Fibroblast of upper back skin (primary cell): Measurements from ENCODE around the gene LRMDA.
A peak's percentile ranks its signal among the peaks of the same experiment; 100 is the strongest.

Experiments used
- DNase-seq: peaks from one replicate; pipeline ENCODE4 v3.0.0-alpha.2; 2013

The LRMDA gene

DNA sequence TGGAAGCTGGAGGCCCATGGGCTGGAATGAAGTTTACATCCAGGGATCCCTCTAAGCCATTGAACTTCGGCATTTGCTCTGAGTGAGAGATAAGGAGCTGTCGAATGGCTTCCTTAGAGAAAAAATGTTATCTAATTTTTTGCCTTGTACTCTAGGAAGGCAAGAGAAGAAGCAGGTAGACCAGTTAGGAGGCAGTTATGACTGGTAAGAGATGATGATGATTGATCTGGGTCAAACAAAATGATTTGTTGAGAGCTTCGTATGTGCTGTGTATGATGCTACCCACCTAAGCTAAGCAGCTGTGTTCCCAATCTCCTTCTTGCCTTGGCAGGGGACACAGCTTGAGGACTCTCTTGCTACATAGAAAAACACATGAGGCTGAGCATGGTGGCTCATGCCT lies 370.2 kb downstream of the LRMDA start:
- DNase-seq: no peak

DNA sequence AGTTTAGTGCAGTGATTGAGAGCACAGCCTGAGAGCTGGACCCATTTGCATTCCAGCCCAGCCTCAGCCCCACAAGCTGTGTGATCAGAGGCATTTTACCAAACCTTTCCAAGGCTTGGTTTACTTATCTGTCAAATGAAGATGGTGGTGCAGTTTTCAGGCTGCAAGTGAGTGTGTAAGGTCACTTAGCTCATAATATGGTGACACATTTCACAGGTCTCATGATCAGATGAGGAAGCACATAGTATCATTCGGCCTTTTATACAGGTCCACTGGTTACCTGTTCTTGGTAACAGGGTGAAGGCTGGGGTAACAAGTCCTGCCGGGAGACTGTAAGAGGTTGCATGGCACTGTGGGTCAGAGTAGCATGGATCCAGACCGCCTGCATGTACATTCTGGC lies 371.7 kb downstream of the LRMDA start:
- DNase-seq: no peak

DNA sequence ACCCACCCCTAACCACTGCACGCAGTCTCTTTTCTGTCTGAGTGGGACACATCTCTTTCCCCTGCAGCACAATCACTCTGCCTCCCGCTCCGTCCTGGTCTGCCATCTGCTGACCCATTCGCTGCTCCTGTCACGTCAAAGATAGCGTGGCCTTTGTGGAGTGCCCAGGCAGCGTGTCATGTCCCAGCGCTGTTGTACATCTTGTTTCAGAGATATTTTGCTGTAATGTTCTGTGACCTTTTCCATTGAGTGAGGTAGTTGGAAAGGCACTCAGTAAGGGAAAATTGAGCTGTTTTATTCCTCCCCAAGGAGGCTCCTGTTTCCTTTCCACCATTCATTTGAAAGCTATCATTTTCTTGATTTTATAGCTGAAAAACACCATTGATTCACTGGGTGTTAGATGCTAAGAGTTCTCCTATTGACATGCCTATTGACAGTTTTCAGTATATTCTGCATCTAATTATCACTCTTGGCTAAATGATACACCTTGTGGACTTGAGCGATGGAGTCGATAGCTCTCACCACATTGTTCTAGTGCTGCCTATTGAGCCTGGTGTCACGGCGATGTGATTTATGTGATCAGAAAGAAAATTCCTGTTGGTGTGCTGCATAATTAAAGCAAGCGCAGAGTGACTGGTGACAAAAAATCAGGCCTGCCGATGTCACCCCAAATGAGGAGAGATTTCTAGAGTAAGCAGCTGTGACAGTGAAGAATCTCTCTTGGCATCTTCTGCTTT lies 372.6 kb downstream of the LRMDA start:
- DNase-seq: no peak

DNA sequence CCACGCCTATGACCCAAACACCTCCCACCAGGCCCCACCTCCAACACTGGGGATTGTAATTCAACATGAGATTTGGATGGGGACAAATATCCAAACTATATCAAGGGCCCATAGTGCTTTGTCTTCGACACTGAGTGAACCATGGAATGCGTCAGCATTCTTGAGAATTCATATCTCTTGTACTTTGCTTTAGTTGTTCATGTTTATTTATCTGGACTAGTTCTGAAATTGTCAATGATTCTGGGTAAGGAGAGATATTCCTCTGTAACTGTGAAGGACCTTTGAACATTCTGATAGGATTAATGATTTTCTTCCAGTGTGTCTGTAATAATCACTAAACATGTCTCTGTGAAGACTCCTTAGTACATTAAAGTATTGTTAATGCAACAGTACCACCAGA lies 374.8 kb downstream of the LRMDA start:
- DNase-seq: no peak

DNA sequence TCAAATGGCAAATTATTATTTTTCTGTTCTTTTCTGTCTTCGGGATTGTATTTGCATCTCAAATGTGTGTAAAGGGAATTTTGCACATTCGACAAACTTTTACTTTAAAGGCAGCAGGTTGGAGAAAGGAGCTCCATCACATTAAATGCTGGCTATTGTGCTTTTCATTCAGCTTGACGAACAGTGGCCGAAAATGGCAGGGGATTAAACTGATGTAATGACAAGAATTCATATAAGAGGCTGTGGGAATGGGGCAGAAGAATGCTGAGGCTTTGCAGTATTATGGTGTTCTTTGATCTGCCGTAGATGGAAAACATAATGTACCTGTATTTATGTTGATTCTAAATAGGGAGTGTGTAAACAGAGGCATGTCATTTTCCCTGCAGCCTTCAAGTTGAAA lies 376.0 kb downstream of the LRMDA start:
- DNase-seq: no peak

DNA sequence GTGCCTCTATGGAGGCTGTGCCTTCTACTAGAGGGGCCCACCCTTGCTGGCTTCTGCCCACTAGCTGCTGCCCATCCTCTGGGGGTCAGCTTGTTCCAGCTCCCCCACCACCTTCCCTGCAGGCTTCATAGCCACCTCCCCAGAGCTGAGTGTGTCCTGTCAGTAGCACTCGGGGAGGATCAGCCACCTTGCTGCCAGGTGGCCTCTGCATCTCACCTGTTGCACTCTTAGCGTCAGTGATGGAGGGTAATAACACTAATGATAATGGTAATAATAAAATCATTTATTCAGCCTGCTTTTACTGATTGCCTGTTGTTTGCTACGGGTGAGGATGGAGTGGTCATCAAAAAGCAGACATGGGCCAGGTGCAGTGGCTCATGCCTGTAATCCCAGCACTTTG lies 377.6 kb downstream of the LRMDA start:
- DNase-seq: no peak

DNA sequence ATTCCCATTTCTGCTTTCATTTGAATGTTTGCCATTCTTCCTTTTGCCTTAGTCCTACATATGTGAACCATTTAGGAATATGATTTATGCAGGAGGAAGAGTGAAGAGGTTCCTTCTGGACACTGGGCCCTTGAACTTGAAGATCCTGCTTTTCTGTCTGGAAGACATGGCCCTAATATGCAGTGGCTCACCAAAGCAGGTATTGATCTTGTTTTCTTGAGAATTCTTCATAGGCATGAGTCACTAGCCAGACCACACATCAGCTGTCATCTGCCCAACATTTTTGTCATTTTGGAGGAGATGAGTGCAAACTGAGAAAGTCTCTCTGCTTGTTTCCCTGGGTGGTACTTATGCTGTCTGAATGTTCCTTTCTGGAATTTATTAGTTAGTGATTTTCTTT lies 382.6 kb downstream of the LRMDA start:
- peak; percentile 32 for DNase-seq

DNA sequence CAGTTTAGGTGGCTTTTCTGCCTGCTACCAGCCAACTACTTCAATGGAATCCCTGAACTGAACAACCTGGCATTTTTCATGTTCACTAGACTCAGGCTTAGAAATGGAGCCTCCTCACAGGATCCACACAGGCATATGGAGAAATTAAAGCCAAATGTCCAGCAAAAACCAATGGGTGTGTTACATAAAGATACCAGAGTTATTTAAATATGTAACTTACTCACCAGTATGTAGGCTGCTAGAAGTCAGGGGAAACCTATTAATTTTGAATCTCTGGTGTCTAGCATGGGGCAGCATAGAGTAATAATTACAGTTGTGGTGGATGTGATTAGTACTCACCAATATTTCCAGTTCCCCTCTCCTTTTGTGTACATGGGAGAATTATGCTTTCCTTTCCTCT lies 383.6 kb downstream of the LRMDA start:
- DNase-seq: no peak

DNA sequence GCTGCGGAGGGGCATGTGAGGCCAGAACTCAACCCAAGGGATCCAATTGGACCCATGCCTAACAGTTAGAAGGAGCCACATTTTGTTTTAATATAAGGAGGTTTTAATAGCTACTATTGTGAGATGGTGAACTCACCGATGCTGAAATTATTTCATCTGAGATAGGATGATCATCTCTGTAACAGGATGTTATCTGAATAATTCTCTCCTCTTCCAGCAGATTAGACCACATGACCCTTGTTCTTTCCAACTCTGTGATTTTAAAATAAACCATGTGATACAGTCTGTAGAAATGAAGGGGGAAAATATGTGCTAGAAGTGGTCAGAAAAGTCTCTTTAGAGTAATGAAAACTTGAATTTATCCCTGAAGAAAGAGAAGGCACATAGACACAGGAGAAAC lies 385.8 kb downstream of the LRMDA start:
- DNase-seq: no peak

DNA sequence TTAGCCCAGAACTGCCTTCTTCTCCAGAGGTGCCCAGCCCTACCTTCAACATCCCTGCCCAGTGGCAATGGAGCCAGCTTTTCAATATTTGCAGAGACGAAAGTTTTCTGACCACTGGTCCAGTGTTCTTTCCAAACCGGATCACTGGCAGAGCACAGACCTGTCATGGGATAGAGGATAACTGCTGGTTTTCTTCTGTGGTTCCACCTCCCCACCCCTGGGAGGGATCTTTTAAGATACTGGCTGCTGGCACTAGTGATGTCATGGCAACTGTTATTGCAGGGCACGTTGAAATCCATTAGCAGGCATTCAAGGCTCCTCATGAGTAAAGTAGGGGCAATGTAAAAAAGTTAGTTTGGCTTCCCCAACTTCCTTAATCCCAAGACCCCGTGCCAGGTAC lies 387.1 kb downstream of the LRMDA start:
- DNase-seq: no peak

DNA sequence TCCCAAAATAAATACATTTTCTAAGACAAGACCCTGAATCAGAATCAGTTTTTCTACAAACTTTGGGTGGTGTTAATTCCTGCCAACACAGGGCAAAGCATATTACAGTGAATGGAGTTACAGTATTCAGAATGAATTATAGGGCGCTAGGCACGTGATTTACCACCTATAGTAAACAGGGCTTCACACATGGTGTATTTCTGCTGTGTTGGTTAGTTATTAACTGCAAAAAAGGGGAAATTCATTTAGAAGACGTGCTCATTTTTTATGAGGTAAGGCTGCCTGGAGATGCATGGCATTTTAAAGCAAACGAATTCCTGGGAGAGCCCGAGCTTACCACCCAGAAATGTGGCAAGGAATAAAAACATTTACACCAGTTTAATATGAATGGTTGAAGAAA lies 393.8 kb downstream of the LRMDA start:
- DNase-seq: no peak

DNA sequence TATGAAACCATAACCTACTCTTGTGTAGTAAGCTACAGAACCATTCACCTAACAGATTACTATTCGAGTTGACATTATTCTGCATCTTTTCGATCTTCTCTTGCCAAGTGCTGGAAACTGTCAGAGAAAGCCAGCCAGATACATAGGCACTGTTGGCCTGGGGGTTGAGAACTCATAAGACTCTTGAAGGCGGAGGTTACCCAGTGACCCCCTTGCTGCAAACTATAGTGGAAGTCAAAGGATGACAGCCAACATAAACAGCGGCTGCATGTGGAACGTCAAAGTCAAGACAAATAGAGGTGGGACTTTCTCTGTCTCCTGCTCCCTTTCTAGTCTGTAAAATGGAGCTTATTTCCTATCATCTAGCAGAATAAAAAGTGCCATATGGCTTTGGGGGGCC lies 394.2 kb downstream of the LRMDA start:
- no peak for DNase-seq

DNA sequence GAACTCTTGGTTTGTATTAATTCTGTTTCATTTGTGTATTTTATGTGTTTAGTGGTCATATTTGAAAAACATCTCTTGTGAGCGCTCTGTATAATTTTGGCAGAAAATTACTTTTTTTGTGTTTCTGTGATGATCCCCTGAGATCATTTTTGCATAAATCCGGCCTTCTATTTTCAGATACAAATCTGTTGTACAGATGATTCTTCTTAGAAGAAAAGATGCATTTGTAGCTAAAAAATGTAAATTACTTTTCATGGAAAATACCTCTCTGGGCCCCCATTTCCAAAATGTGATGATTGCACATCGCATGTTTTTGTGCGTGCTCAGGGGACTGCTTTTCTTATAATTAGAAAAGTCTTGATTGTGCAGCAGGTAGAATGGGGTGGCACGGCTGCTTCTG lies 395.4 kb downstream of the LRMDA start:
- no peak for DNase-seq

DNA sequence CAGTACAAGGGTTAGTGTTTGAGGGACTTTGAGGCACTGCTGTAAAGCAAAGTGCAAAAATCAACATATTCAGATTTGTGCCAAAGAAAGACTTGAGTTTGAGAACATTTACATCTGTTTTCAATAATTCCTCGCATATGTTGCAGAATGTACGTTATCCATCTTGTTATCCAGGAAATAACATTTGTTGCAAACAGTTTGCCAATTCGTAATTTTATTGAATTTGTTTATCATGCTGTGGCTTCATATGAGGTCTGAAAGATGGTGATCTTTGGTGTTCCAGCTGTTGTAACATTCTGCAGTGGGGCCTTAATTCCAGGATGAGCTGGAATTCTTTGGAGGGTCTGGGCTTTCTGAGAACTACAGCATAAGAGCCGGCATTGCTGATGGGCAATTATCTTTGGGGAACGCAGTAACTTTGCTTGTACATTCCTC lies 396.2 kb downstream of the LRMDA start:
- DNase-seq: peak; percentile 35

DNA sequence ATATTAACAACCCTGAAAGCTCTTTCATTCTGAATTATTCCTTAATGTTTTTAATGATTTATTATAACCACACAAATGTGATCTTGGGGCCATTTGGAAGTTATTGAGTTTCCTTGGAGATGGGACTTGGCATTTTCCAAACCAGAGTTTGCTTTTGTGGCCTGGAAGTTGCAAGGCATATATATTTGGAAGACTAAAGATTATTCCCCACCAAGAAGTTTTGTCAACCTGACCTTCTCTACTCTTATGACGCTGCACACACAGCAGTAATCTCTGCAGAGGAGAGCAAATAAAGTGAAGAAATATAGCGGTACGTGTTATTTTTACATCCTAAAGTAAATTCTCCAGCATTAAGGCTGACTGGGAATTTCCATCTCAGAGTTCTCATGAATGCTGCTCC lies 397.0 kb downstream of the LRMDA start:
- DNase-seq: no peak

DNA sequence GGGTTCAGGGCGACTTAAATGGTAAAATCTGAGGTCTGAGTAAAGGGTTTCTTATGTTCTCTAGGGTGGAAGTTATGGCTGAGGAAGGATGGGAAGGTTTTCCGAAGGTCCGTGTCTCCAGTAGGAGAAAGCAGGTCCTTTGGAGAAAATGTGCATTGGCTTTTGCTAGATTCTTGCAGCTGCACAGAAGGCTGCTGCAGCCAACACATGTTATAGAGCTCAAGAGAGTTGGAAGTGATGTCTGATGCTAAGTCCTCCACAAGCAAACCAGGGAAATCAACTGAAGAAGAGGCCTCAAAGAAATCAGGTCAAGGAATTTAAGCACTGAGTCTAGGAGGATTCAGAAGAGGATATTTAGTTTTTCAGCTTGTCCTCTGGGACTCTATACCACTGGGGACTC lies 404.6 kb downstream of the LRMDA start:
- no peak for DNase-seq

DNA sequence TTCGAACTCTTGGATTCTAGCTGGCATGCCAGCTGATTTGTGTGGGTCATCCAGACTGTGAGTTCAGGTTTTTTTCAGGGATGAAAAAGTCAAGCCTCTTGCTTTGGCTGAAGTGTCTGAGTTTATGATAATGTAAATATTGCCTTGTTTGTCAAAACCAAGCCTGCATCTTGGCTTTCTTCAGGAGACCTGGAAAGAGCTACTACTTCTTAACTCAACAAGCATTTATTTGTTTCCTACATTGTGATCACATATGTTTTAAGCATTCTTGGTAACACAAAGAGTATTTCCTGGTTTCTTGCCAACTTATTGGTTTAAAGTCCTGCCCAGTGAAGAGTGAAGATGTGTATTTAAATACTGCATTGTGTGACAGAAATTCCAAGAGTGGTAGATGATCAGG lies 407.1 kb downstream of the LRMDA start:
- no peak for DNase-seq

DNA sequence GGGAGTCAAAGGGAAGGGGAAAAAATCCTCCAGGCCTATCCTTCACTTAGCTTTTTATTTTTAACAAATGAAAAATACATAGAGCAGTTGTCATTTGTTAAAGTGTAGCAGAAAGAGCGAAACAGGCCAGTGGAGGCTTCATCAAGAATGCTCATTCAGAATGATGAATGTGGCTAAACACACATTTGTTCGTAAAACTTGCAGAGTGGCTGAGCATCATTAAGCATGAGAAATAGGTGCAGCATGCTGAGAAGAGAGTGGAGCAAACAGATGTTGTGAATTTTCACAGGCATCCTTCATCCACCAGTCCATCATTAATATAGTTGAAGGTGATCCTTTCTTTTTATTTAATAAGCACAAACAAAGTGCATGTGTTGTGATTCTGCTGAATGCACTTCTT lies 407.6 kb downstream of the LRMDA start:
- DNase-seq: no peak

DNA sequence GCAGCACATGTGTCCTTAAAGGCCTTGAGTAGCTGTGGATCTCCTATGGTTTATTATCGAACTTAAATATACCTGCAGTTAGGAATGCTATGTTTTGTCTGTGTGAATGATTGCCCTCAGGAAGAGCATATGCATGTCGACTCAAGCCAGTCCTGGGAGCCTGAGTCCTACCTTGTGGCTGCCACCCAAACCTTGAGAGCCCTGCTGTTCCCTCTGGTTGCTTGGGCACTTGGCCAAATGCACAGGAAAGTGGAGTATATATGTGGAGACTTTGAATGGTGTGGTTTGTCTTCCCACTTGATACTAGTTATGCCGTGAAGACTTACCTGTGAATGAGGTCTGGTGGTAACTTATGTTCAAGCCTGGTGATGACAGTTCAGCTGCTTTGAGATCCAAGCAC lies 409.8 kb downstream of the LRMDA start:
- no peak for DNase-seq

DNA sequence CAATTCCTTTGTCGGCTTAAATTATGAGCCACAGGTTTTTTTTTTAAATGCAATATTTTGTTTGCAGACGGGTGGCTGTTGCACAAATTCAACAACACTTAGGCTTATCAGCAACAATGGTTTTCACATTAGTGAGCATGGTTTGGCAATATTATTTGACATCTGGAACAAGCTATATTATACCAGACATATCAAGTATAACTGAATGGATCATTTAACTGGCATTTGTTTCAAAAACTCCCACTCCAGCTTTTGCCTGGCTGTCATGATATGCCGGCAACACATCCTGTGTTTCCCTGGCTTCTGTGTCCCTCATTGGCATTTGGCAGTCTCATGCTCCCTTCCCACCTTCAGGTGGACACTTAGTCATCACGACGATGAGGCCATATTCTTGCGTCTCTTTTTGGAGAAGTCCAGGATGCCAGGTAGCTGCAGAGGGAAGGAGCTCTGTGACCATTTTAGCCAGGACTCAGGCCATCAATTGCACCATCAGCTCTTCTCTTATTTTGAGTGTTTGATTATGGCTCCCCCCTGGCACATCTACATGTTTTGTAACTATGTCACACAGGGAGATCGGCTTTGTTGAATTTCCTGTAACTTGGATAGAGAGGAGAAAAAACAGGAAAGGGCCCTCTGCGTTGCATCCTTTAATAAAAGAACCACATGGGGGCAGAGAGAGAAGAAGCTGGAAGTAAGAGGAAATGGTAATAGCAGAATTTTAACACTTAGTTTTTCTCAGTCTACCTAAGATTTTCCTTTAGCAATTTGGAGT lies 413.9 kb downstream of the LRMDA start:
- no peak for DNase-seq

DNA sequence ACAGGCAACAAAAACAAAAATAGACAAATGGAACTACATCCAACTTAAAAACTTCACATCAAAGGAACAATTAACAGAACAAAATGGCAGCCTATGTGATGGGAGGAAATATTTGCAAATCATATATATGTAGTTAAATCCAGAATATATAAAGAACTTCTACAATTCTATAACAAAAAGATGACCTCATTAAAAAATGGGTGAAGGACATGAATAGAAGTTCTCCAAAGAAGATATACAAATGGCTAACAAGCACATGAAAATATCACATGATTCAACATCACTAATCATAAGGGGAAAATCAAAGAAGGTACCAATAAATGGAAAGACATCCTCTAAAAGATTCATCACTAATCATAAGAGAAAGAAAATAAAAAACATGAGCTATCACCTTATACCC lies 416.1 kb downstream of the LRMDA start:
- no peak for DNase-seq

DNA sequence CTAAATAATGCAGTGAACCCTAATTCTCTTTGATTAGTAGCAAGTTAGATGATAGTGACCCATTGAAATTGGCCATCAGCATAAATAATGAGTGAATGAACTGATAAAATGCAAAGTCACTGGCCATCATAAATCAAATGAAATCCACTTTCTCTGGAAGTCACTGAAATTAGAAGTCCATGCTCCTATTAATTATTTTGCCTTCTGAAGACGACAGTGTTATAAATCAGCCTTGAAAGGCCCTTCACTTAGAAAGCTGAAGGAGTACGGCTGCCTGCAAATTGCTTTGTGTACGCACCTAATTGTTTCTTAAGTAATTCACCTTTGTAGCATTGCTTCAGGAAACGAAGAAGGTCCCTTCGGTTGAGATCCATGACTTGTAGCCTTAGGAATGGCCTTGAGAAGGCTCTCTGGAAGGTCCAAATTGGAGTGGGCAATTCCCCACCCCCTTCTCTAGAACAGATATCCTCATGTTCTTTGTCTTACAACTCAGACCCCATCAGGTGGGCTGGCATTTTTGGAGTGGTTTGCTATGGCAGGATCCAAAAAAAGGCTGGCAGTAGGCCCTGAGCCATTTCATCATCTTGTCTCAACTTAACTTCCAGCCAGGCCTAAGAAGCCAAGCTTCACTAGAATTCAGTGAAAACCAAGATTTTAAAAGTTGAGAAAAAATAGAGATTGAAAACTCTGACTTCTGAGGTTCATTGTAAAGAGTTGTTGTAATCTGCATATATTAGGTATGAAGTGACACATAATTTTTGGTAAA lies 420.3 kb downstream of the LRMDA start:
- DNase-seq: no peak

DNA sequence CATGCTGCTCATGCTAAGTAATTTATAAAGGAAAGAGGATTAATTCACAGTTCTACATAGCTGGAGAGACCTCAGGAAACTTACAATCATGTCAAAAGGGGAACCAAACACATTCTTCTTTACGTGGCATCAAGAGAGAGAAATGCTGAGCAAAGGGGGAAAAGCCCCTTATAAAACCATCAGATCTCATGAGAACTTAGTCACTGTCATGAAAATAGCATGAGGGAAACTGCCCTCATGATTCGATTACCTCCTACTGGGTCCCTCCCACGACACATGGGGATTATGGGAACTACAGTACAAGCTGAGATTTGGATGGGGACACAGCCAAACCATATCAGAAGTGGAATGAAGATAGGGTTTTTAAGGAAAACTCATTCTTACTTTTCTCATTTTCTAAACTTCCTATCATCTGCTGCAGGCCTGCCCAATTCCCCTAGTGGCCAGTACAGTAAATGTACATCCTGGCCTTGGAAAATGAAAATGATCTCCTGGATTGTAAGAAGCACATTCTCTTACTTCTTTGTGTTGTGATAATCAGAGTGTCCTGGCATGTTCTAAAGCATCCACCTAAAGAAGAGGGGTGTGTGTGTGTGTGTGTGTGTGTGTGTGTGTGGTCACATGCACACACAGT lies 421.5 kb downstream of the LRMDA start:
- DNase-seq: no peak
